SK-N-MC (cell line): ENCODE data around the gene TMTC1.

Experiments used
- EZH2 ChIP-seq: fragments of 200-600 bp; sonication (generic); IDR thresholded peaks from one replicate; pipeline ENCODE4 v1.6.1; 2017; ENCODE audit warnings: antibody characterized with exemption
- POLR2AphosphoS5 ChIP-seq: IDR thresholded peaks from 2 replicates; pipeline ENCODE4 v1.6.1; 2012; ENCODE audit warnings: mild to moderate bottlenecking, low read depth, low read length, borderline replicate concordance

GRCh38 chr12:29794862-29795261, 11.1 kb upstream of the TMTC1 start:
- no peak for TF ChIP-seq POLR2AphosphoS5
- no peak for TF ChIP-seq EZH2
